ENCODE data around the gene SFXN3. TPM values are rescaled to one million over a fixed set of nuclear protein-coding genes. Genes with fewer than 3 reads are reported as not detected.

The SFXN3 gene
- total RNA-seq, 1 donor from 2014 or later = 16.1 TPM

- Histone ChIP-seq H3K27me3 (ENCODE audit: control insufficient read depth, insufficient read depth, low read length) (no peaks in the 10 kb centered on the region), H3K4me3 (ENCODE audit: low read depth, low read length) (no peak overlapping the region), H3K36me3 (ENCODE audit: control insufficient read depth, insufficient read depth, low read length) (peaks cover 21% of the 10 kb centered on the region)
- FAIRE-seq (no peak), DNase-seq (ENCODE audit: low read depth) (no peak)
- TF ChIP-seq CTCF (IDR thresholded peaks at IDR 0.05; ENCODE audit: insufficient read depth, low read length, severe bottlenecking) = no peak
Measured at GRCh38 chr10:101007099-101007711, 23.8 kb upstream of the SFXN3 start.

GRCh38 chr10:101007915-101008822, 22.9 kb upstream of the SFXN3 start:
- DNase-seq (ENCODE audit: low read depth) (no peak), FAIRE-seq (no peak)
- Histone ChIP-seq H3K36me3 (ENCODE audit: control insufficient read depth, insufficient read depth, low read length) (peaks cover 13% of the 10 kb centered on the region), H3K4me3 (ENCODE audit: low read depth, low read length) (no peak overlapping the region), H3K27me3 (ENCODE audit: control insufficient read depth, insufficient read depth, low read length) (no peaks in the 10 kb centered on the region)
- no peak for TF ChIP-seq CTCF (IDR thresholded peaks at IDR 0.05; ENCODE audit: insufficient read depth, low read length, severe bottlenecking)

- FAIRE-seq (no peak), DNase-seq (ENCODE audit: low read depth) (no peak)
- H3K36me3 ChIP-seq (ENCODE audit: control insufficient read depth, insufficient read depth, low read length) = peaks cover 9% of the 10 kb centered on the region
- no peak overlapping the region for H3K4me3 ChIP-seq (ENCODE audit: low read depth, low read length)
- TF ChIP-seq CTCF (IDR thresholded peaks at IDR 0.05; ENCODE audit: insufficient read depth, low read length, severe bottlenecking) = no peak
- H3K27me3 ChIP-seq (ENCODE audit: control insufficient read depth, insufficient read depth, low read length) = no peaks in the 10 kb centered on the region
Measured at GRCh38 chr10:101008823-101009423, 22.1 kb upstream of the SFXN3 start.

GRCh38 chr10:101010329-101010728, 20.7 kb upstream of the SFXN3 start:
- no peaks in the 10 kb centered on the region for H3K27me3 ChIP-seq (ENCODE audit: control insufficient read depth, insufficient read depth, low read length)
- H3K36me3 ChIP-seq (ENCODE audit: control insufficient read depth, insufficient read depth, low read length) = peaks cover 5% of the 10 kb centered on the region
- no peak for TF ChIP-seq CTCF (IDR thresholded peaks at IDR 0.05; ENCODE audit: insufficient read depth, low read length, severe bottlenecking)
- no peak overlapping the region for H3K4me3 ChIP-seq (ENCODE audit: low read depth, low read length)
- DNase-seq (ENCODE audit: low read depth) (no peak), FAIRE-seq (no peak)

- Histone ChIP-seq H3K27me3 (ENCODE audit: control insufficient read depth, insufficient read depth, low read length) (no peaks in the 10 kb centered on the region), H3K4me3 (ENCODE audit: low read depth, low read length) (no peak overlapping the region), H3K36me3 (ENCODE audit: control insufficient read depth, insufficient read depth, low read length) (no peaks in the 10 kb centered on the region)
- peak; percentile 45 for TF ChIP-seq CTCF (IDR thresholded peaks at IDR 0.05; ENCODE audit: insufficient read depth, low read length, severe bottlenecking)
- DNase-seq (ENCODE audit: low read depth) = no peak
- no peak for FAIRE-seq
Measured at GRCh38 chr10:101011517-101012423, 19.3 kb upstream of the SFXN3 start.

Data from bronchial epithelial cell (primary cell).